HEK293 (cell line): ENCODE data around the gene KCNC1.

Experiments used
- CTCF ChIA-PET: fragments of 350-600 bp; formaldehyde crosslinking; extraction: SDS; loops from one replicate; lab custom pipeline; 2021; ENCODE audit warnings: antibody characterized with exemption; lab: Yijun Ruan, JAX
- POLR2A ChIA-PET: fragments of 300-600 bp; formaldehyde crosslinking; extraction: SDS; loops from one replicate; lab custom pipeline; 2020; ENCODE audit warnings: antibody characterized with exemption, inconsistent platforms; lab: Yijun Ruan, JAX
- H3K27ac ChIP-seq: fragments of 200-500 bp; sonication (Bioruptor generic); 2 replicates; pipeline ENCODE4 v1.5.1; 2014; ENCODE audit warnings: low read depth, low read length, control low read depth, inconsistent platforms; ENCODE audit errors: extremely low read depth
- H3K36me3 ChIP-seq, 2 experiments: fragments of 200-500 bp in 1 of 2; sonication (Bioruptor generic) in 1 of 2; 1 replicate in 1 of 2; 2 replicates in 1 of 2; pipeline ENCODE4 v1.5.1; 2014 to 2017; ENCODE audit warnings: inconsistent platforms in 2 of 2, low read length in 2 of 2; ENCODE audit not compliant: control insufficient read depth in 2 of 2, insufficient read depth in 1 of 2
- H3K4me1 ChIP-seq: fragments of 200-500 bp; sonication (Bioruptor generic); 2 replicates; pipeline ENCODE4 v1.5.1; 2014; ENCODE audit warnings: mild to moderate bottlenecking, low read length, inconsistent platforms; ENCODE audit not compliant: control insufficient read depth, insufficient read depth
- H3K4me3 ChIP-seq: 2 replicates; pipeline ENCODE4 v1.5.1; 2011; ENCODE audit warnings: low read depth, mild to moderate bottlenecking, control low read depth, low read length, moderate library complexity
- H3K9me3 ChIP-seq: fragments of 200-500 bp; sonication (Bioruptor generic); 2 replicates; pipeline ENCODE4 v1.5.1; 2014; ENCODE audit warnings: low read depth, low read length, inconsistent platforms; ENCODE audit not compliant: control insufficient read depth, insufficient read depth
- HOXA7 ChIP-seq: sonication (generic); formaldehyde crosslinking; IDR thresholded peaks from 2 replicates; pipeline ENCODE4 v1.8.1; 2022; ENCODE audit warnings: missing genetic modification reagents, borderline replicate concordance
- ZBTB48 ChIP-seq: fragments of 450-650 bp; formaldehyde crosslinking; IDR thresholded peaks from 2 replicates; pipeline ENCODE4 v1.5.1; 2016; ENCODE audit warnings: missing biosample characterization, missing genetic modification characterization
- ZNF155 ChIP-seq: fragments of 450-650 bp; formaldehyde crosslinking; IDR thresholded peaks from 2 replicates; pipeline ENCODE4 v1.5.1; 2016; ENCODE audit warnings: missing biosample characterization, missing genetic modification characterization
- ZNF404 ChIP-seq: fragments of 450-650 bp; formaldehyde crosslinking; IDR thresholded peaks from 2 replicates; pipeline ENCODE4 v1.5.1; 2017; ENCODE audit warnings: missing biosample characterization, missing genetic modification characterization
- ZNF585B ChIP-seq: fragments of 450-650 bp; formaldehyde crosslinking; IDR thresholded peaks from 2 replicates; pipeline ENCODE4 v1.5.1; 2016; ENCODE audit warnings: missing biosample characterization, missing genetic modification characterization
- ZNF600 ChIP-seq: fragments of 450-650 bp; formaldehyde crosslinking; IDR thresholded peaks from 2 replicates; pipeline ENCODE4 v1.5.1; 2016; ENCODE audit warnings: missing biosample characterization, missing genetic modification characterization
- ZNF610 ChIP-seq: fragments of 450-650 bp; formaldehyde crosslinking; IDR thresholded peaks from 2 replicates; pipeline ENCODE4 v1.5.1; 2016; ENCODE audit warnings: missing biosample characterization, missing genetic modification characterization, borderline replicate concordance
- ZNF830 ChIP-seq: fragments of 450-650 bp; IDR thresholded peaks from 2 replicates; pipeline ENCODE4 v1.5.0; 2018; ENCODE audit warnings: missing biosample characterization, missing genetic modification characterization, low read depth, mild to moderate bottlenecking, moderate library complexity
- TF ChIP-seq, protein P1 (sequence below): fragments of 450-650 bp; formaldehyde crosslinking; IDR thresholded peaks from 2 replicates; pipeline ENCODE4 v1.5.1; 2016; ENCODE audit warnings: missing biosample characterization, missing genetic modification characterization
- TF ChIP-seq, protein P2 (sequence below): fragments of 450-650 bp; formaldehyde crosslinking; IDR thresholded peaks from 2 replicates; pipeline ENCODE4 v1.5.1; 2016; ENCODE audit warnings: missing biosample characterization, missing genetic modification characterization, borderline replicate concordance
- TF ChIP-seq, protein P3 (sequence below): fragments of 450-650 bp; formaldehyde crosslinking; IDR thresholded peaks from 2 replicates; pipeline ENCODE4 v1.5.1; 2017; ENCODE audit warnings: missing biosample characterization, missing genetic modification characterization
- TF ChIP-seq, protein P4 (sequence below): fragments of 450-650 bp; formaldehyde crosslinking; IDR thresholded peaks from 2 replicates; pipeline ENCODE4 v1.5.1; 2016; ENCODE audit warnings: missing biosample characterization, missing genetic modification characterization
- TF ChIP-seq, protein P5 (sequence below): fragments of 450-650 bp; formaldehyde crosslinking; IDR thresholded peaks from 2 replicates; pipeline ENCODE4 v1.5.1; 2016; ENCODE audit warnings: missing biosample characterization, missing genetic modification characterization
- TF ChIP-seq, protein P6 (sequence below): fragments of 450-650 bp; formaldehyde crosslinking; IDR thresholded peaks from 2 replicates; pipeline ENCODE4 v1.5.1; 2016; ENCODE audit warnings: missing biosample characterization, missing genetic modification characterization
- TF ChIP-seq, protein P7 (sequence below): IDR thresholded peaks from 2 replicates; pipeline ENCODE4 v1.6.1; 2011; ENCODE audit warnings: mild to moderate bottlenecking, low read depth, low read length, borderline replicate concordance
- TF ChIP-seq, protein P8 (sequence below): fragments of 450-650 bp; formaldehyde crosslinking; optimal IDR thresholded peaks from 2 replicates; pipeline ENCODE3; 2016; ENCODE audit warnings: missing biosample characterization, mild to moderate bottlenecking, missing genetic modification characterization

Gene KCNC1

DNA sequence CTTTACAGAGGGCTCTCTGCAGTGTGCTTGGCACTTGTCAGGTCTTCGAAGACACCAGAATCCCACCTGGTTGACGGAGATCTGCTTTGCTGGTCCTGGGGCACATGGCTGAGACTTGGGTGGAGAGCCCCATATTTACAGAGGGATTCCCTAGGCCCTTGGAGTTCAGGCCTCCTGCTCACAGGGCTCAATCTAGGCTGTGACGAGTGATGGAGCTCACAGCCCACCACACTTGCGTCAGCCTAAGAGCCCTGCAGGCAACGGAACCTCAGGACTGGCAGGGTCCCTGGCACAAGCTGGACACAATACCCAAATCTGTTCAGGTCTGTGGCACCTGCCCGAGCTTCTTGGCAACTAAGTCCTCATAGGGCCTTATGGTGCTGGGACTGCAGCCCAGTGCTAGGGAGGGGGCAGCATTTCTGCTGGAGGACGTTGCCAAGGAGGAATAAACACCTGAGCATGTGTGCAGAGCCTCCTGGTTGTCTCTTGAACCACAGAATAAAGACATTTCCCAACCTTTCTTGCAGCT is 59.1 kb downstream of the KCNC1 start (continued):
- TF ChIP-seq, protein P1, sequence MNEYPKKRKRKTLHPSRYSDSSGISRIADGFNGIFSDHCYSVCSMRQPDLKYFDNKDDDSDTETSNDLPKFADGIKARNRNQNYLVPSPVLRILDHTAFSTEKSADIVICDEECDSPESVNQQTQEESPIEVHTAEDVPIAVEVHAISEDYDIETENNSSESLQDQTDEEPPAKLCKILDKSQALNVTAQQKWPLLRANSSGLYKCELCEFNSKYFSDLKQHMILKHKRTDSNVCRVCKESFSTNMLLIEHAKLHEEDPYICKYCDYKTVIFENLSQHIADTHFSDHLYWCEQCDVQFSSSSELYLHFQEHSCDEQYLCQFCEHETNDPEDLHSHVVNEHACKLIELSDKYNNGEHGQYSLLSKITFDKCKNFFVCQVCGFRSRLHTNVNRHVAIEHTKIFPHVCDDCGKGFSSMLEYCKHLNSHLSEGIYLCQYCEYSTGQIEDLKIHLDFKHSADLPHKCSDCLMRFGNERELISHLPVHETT (tag by site-specific recombination): no peak
- TF ChIP-seq, protein P2, sequence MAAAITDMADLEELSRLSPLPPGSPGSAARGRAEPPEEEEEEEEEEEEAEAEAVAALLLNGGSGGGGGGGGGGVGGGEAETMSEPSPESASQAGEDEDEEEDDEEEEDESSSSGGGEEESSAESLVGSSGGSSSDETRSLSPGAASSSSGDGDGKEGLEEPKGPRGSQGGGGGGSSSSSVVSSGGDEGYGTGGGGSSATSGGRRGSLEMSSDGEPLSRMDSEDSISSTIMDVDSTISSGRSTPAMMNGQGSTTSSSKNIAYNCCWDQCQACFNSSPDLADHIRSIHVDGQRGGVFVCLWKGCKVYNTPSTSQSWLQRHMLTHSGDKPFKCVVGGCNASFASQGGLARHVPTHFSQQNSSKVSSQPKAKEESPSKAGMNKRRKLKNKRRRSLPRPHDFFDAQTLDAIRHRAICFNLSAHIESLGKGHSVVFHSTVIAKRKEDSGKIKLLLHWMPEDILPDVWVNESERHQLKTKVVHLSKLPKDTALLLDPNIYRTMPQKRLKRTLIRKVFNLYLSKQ (tag by site-specific recombination): no peak
- TF ChIP-seq, protein P3, sequence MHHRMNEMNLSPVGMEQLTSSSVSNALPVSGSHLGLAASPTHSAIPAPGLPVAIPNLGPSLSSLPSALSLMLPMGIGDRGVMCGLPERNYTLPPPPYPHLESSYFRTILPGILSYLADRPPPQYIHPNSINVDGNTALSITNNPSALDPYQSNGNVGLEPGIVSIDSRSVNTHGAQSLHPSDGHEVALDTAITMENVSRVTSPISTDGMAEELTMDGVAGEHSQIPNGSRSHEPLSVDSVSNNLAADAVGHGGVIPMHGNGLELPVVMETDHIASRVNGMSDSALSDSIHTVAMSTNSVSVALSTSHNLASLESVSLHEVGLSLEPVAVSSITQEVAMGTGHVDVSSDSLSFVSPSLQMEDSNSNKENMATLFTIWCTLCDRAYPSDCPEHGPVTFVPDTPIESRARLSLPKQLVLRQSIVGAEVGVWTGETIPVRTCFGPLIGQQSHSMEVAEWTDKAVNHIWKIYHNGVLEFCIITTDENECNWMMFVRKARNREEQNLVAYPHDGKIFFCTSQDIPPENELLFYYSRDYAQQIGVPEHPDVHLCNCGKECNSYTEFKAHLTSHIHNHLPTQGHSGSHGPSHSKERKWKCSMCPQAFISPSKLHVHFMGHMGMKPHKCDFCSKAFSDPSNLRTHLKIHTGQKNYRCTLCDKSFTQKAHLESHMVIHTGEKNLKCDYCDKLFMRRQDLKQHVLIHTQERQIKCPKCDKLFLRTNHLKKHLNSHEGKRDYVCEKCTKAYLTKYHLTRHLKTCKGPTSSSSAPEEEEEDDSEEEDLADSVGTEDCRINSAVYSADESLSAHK (tag by site-specific recombination): no peak
- TF ChIP-seq, protein P4, sequence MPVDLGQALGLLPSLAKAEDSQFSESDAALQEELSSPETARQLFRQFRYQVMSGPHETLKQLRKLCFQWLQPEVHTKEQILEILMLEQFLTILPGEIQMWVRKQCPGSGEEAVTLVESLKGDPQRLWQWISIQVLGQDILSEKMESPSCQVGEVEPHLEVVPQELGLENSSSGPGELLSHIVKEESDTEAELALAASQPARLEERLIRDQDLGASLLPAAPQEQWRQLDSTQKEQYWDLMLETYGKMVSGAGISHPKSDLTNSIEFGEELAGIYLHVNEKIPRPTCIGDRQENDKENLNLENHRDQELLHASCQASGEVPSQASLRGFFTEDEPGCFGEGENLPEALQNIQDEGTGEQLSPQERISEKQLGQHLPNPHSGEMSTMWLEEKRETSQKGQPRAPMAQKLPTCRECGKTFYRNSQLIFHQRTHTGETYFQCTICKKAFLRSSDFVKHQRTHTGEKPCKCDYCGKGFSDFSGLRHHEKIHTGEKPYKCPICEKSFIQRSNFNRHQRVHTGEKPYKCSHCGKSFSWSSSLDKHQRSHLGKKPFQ (tag by site-specific recombination): no peak
- no peak for TF ChIP-seq ZNF830 (tag by site-specific recombination)

DNA sequence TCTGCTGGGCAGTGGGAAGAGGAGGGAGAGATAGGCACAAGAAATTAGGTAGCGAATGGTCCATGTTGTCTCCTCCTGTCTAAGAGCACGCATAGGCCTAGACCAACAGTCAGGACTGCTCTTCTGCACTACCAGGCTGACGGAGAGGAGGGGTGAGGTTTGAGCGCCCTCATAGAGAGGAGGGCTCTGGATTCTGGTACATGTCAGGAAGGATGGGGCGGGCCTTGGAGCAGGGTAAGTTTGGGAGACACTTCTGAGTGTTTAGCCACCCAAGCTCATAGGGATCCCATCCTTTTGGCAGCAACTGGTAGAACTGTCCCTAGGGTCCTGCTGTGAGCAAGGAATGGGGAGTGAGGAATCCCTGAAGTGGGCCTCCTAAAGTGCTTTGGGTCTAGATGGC is 60.4 kb downstream of the KCNC1 start:
- no peak overlapping the region for H3K4me3 ChIP-seq
- no peaks in the 10 kb centered on the region for H3K36me3 ChIP-seq
- no peak overlapping the region for H3K27ac ChIP-seq
- H3K9me3 ChIP-seq: no peaks in the 10 kb centered on the region
- TF ChIP-seq, protein P5, sequence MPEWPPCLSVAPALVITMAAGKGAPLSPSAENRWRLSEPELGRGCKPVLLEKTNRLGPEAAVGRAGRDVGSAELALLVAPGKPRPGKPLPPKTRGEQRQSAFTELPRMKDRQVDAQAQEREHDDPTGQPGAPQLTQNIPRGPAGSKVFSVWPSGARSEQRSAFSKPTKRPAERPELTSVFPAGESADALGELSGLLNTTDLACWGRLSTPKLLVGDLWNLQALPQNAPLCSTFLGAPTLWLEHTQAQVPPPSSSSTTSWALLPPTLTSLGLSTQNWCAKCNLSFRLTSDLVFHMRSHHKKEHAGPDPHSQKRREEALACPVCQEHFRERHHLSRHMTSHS (tag by site-specific recombination): no peak
- TF ChIP-seq, protein P6, sequence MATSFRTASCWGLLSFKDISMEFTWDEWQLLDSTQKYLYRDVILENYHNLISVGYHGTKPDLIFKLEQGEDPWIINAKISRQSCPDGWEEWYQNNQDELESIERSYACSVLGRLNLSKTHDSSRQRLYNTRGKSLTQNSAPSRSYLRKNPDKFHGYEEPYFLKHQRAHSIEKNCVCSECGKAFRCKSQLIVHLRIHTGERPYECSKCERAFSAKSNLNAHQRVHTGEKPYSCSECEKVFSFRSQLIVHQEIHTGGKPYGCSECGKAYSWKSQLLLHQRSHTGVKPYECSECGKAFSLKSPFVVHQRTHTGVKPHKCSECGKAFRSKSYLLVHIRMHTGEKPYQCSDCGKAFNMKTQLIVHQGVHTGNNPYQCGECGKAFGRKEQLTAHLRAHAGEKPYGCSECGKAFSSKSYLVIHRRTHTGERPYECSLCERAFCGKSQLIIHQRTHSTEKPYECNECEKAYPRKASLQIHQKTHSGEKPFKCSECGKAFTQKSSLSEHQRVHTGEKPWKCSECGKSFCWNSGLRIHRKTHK: no peak
- TF ChIP-seq ZNF155: no peak
- no peak for TF ChIP-seq ZNF600 (tag by site-specific recombination)
- no peak for TF ChIP-seq ZBTB48
- TF ChIP-seq ZNF610: no peak
- POLR2A ChIA-PET: no interaction called here
- no peaks in the 10 kb centered on the region for H3K4me1 ChIP-seq
- CTCF ChIA-PET: no interaction called here

DNA sequence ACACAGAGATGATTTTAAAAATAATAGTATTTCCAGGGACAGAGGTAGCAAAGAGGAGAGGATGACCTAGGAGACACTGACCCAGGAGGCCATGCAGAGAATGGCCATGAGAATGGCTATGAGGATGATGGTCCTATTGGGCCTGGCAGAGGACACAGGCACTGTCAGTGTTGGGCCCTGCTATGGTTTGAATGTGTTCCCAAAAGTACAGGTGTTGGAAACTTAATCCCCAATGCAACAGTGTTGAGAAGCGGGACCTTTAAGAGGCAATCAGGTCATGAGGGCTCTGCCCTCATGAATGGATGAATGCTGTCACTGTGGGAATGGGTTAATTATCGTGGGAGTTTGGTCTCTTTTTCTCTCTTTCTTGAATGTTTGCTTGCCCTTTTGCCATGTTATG is 61.6 kb downstream of the KCNC1 start:
- Histone ChIP-seq H3K27ac (no peak overlapping the region), H3K9me3 (no peaks in the 10 kb centered on the region), H3K4me1 (no peaks in the 10 kb centered on the region), H3K4me3 (no peak overlapping the region), H3K36me3 (no peaks in the 10 kb centered on the region)
- ChIA-PET CTCF (interaction anchor here (0.7 kb wide), 1 partner anchor 67 kb away, joined by 3 read pairs; no protein-coding TSS in a partner anchor), POLR2A (no interaction called here)
- TF ChIP-seq ZNF585B (tag by site-specific recombination): no peak
- TF ChIP-seq, protein P3 (tag by site-specific recombination): no peak
- TF ChIP-seq, protein P7, sequence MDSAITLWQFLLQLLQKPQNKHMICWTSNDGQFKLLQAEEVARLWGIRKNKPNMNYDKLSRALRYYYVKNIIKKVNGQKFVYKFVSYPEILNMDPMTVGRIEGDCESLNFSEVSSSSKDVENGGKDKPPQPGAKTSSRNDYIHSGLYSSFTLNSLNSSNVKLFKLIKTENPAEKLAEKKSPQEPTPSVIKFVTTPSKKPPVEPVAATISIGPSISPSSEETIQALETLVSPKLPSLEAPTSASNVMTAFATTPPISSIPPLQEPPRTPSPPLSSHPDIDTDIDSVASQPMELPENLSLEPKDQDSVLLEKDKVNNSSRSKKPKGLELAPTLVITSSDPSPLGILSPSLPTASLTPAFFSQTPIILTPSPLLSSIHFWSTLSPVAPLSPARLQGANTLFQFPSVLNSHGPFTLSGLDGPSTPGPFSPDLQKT: no peak
- TF ChIP-seq, protein P8, sequence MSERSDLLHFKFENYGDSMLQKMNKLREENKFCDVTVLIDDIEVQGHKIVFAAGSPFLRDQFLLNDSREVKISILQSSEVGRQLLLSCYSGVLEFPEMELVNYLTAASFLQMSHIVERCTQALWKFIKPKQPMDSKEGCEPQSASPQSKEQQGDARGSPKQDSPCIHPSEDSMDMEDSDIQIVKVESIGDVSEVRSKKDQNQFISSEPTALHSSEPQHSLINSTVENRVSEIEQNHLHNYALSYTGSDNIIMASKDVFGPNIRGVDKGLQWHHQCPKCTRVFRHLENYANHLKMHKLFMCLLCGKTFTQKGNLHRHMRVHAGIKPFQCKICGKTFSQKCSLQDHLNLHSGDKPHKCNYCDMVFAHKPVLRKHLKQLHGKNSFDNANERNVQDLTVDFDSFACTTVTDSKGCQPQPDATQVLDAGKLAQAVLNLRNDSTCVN (tag by site-specific recombination): no peak
- TF ChIP-seq HOXA7 (CRISPR knock-in tag): no peak
- TF ChIP-seq ZNF404 (tag by site-specific recombination): no peak
